Colonic mucosa (tissue), 4 donors: Measurements from ENCODE around the gene PIGB. TPM values are rescaled to one million over a fixed set of nuclear protein-coding genes. Genes with fewer than 3 reads are reported as not detected.
"Not testable (repeated sequence)": the region's sequence is repeated elsewhere in the genome, so short reads cannot be mapped to it uniquely, and the experiment has no call there.

Experiments used
- DNase-seq: peaks from one replicate; pipeline ENCODE4 v3.0.0-alpha.2; 2020
- H3K27ac ChIP-seq: fragments of 200-600 bp; one replicate; pipeline ENCODE4 v1.8.0; 2021
- H3K27me3 ChIP-seq: fragments of 200-600 bp; one replicate; pipeline ENCODE4 v1.8.0; 2021
- H3K36me3 ChIP-seq: fragments of 200-600 bp; one replicate; pipeline ENCODE4 v1.8.0; 2021
- H3K4me1 ChIP-seq: fragments of 200-600 bp; one replicate; pipeline ENCODE4 v1.8.0; 2021; ENCODE audit warnings: mild to moderate bottlenecking
- H3K4me3 ChIP-seq: fragments of 200-600 bp; one replicate; pipeline ENCODE4 v1.8.0; 2021
- H3K9ac ChIP-seq, 2 donors: one replicate each; pipeline ENCODE4 v1.7.0; 2013; ENCODE audit warnings: control low read depth in 2 of 2, low read depth in 2 of 2, low read length in 2 of 2
- H3K9me3 ChIP-seq: fragments of 200-600 bp; one replicate; pipeline ENCODE4 v1.8.0; 2021
- intact Hi-C: fragments of 100-400 bp; cut with DNase I; formaldehyde crosslinking; loops from one replicate; pipeline ENCODE4 v1.14.1; 2022
- total RNA-seq, 2 donors: library from RNA; stranded (reverse); fragmentation: NEBNext Ultra II Directional in 1 of 2; extraction: Animal tissue kit (Norgen Biotek cat#: 25700) in 1 of 2; gene quantifications; one replicate each; pipeline ENCODE4 v1.2.1, GENCODE V29; 2021
- TF ChIP-seq, protein P1 (sequence below): fragments of 200-600 bp; IDR thresholded peaks from one replicate; pipeline ENCODE4 v1.8.0; 2022; ENCODE audit warnings: antibody characterized with exemption, mild to moderate bottlenecking
- donor health status: healthy.
- donor health status: DM: no; HTN: no; CAD: no.
- donor health status: DM: no; HTN: no; CAD: no.

The PIGB gene
- total RNA-seq, 2 donors from 2014 or later, result 15.0 to 15.8 TPM

DNA sequence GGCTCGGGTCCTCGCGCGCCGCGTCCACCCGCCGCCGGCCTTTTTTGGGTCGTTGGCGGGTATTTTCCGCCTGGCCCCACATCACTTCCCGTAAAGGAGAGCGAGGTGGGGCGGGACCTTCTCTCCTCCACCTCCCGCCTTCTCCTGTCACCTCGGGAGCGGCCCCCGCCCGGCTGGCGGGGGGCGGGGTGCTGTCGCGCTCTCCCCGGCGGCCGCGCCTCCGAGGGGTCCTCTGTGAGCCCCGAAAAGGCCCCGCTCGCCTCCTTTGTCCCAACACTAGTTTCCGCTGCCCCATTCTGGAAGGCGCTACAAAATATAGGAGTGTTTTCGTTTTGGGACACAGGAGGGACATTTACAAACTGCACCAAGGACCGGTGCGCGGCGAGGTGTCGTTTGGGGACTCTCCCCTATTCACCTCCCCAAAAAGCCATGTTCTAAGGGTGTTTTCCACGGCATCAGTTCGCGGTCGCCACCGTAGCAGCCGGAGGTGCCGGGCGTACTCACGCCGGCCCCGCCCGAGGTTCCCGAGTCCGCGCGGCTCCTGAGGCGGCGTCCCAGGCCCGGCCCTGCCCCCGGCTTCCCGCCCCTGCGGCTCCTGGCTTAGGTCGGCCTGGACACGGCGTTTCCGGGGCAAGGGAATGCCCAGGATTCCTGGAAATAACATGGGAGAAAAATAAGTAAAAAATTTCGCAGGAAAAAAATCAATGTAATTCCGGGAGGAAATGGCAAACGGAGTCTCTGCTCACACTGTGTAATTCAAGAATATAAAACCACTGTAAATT, 29.1 kb upstream of the PIGB start, which contains the start of gene RAB27A:
RAB27A (minus strand) TSS at position 68 of the 782 bp plus-strand sequence. CDS start 54,879 bp downstream, outside the sequence.
- intact Hi-C loops, result loop anchor here (2.0 to 10.0 kb wide), 2 partner anchors 71 to 145 kb away; no protein-coding TSS in a partner anchor
- Histone ChIP-seq H3K4me3 (peak within 1 kb of the TSS; percentile 69), H3K9ac (peak within 1 kb of the TSS; percentile 91 to 94), H3K36me3 (no peaks in the 10 kb centered on the region), H3K4me1 (no peaks in the 10 kb centered on the region), H3K27ac (peak within 1 kb of the TSS; percentile 82), H3K27me3 (no peaks in the 10 kb centered on the region), H3K9me3 (no peaks in the 10 kb centered on the region)
- TF ChIP-seq, protein P1, sequence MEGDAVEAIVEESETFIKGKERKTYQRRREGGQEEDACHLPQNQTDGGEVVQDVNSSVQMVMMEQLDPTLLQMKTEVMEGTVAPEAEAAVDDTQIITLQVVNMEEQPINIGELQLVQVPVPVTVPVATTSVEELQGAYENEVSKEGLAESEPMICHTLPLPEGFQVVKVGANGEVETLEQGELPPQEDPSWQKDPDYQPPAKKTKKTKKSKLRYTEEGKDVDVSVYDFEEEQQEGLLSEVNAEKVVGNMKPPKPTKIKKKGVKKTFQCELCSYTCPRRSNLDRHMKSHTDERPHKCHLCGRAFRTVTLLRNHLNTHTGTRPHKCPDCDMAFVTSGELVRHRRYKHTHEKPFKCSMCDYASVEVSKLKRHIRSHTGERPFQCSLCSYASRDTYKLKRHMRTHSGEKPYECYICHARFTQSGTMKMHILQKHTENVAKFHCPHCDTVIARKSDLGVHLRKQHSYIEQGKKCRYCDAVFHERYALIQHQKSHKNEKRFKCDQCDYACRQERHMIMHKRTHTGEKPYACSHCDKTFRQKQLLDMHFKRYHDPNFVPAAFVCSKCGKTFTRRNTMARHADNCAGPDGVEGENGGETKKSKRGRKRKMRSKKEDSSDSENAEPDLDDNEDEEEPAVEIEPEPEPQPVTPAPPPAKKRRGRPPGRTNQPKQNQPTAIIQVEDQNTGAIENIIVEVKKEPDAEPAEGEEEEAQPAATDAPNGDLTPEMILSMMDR, result no peak
- peak; percentile 81 for DNase-seq

DNA sequence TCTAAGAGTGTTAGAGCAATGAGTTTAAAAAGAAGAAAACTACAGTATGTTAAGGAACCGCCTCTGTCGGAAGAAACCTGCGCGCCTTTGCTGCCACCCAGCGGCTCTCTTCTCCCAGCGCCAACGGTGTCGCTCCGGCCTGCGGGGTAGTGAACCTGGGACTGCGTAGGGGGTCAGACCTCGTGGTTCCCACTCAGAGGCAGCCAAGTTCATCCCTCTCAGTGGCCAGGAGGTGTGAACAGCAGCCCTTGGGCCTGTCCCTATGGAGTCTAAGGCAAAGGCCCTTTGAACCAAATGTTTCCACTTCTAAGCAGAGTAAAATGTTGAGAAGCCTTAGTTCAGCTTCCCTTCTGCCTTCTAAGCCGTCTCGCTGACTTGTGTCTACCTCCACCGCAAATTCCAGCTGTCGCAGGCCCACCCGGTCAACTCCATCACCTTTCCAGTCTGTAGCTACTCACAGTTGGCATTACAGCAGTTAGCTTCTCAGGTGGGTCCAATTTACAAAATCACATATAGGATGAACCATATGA, 28.4 kb upstream of the PIGB start:
- Histone ChIP-seq H3K4me1 (no peaks in the 10 kb centered on the region), H3K36me3 (no peaks in the 10 kb centered on the region), H3K4me3 (peak overlapping the region; percentile 69), H3K27me3 (no peaks in the 10 kb centered on the region), H3K27ac (peak overlapping the region; percentile 82), H3K9ac (peak overlapping the region; percentile 91 to 94), H3K9me3 (no peaks in the 10 kb centered on the region)
- DNase-seq, result peak; percentile 88
- TF ChIP-seq, protein P1, result peak; percentile 88
- intact Hi-C loops, result loop anchor here (2.0 to 10.0 kb wide), 2 partner anchors 72 to 144 kb away; no protein-coding TSS in a partner anchor

DNA sequence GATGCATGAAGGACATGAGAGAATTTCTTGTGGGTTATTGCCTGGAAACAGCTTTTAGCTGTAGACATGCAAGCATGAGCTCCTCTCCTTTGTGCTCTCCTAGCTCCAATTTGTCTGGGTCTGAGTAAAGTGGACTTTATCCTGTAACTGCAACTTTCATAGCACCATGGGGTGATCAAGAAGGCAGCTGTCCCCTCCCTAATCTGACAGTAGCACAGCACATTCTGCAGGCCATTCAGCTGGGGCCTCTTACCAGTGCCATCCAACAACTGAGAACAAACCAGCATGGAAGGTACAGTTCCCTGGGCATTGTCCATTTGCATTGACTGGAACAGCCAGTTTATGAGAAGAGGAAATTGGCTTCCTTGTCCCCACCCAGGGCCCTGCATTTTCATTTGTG, 21.7 kb upstream of the PIGB start:
- intact Hi-C loops, result loop anchor here (10.0 kb wide), 1 partner anchor 137 kb away; no protein-coding TSS in a partner anchor
- H3K9me3 ChIP-seq, result no peaks in the 10 kb centered on the region
- H3K9ac ChIP-seq, result no peak overlapping the region
- DNase-seq, result no peak
- no peaks in the 10 kb centered on the region for H3K4me1 ChIP-seq
- TF ChIP-seq, protein P1, result no peak
- no peak overlapping the region for H3K4me3 ChIP-seq
- H3K36me3 ChIP-seq, result no peaks in the 10 kb centered on the region
- H3K27me3 ChIP-seq, result no peaks in the 10 kb centered on the region
- no peak overlapping the region for H3K27ac ChIP-seq

DNA sequence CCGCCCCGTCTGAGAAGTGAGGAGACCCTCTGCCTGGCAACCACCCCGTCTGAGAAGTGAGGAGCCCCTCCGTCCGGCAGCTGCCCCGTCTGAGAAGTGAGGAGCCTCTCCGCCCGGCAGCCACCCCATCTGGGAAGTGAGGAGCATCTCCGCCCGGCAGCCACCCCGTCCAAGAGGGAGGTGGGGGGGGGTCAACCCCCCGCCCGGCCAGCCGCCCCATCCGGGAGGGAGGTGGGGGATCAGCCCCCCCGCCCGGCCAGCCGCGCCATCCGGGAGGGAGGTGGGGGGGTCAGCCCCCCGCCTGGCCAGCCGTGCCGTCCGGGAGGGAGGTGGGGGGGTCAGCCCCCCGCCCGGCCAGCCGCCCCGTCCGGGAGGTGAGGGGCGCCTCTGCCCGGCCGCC, 16.2 kb upstream of the PIGB start:
- H3K36me3 ChIP-seq, intact Hi-C loops, H3K4me1 ChIP-seq, H3K27ac ChIP-seq, H3K4me3 ChIP-seq, H3K9ac ChIP-seq, DNase-seq, H3K27me3 ChIP-seq, H3K9me3 ChIP-seq: not testable (repeated sequence)

DNA sequence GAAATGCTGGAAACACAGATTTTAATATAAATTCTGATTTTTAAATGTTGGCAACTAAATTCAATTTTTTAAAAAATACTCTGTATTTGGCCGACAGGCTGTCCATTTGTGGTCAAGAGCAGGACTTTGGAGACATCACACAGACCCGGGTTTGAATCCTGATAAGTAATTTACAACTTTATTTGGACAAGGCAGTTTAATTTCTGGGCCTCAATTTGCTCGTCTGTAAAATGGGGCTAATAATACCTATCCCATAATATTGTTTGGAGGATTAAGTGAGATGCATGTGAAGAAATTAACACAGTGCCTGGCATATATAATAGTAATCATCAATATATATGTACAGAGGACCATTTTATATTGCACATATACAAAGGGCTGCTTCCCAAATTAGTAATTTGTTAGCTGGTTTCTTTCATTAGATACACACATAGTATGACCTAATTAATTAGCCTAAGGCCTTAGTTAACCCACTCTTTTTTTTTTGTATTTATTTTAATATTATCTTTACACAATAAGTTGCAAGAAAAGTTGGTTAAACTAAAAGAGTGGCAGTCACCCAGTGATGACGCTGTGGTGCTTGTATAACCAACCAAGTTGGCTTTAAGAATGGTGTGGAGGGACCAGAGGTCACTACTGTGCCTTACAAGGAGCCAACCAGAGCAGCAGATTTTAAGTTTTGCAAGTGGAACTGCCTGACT, 665 bp downstream of the PIGB start:
- intact Hi-C loops, result no loop called here
- TF ChIP-seq, protein P1, result no peak
- Histone ChIP-seq H3K4me1 (peaks cover 9% of the 10 kb centered on the region), H3K27ac (peak overlapping the region; percentile 77), H3K4me3 (peak overlapping the region; percentile 81), H3K27me3 (no peaks in the 10 kb centered on the region), H3K9ac (peak overlapping the region; percentile 88 to 98), H3K36me3 (no peaks in the 10 kb centered on the region), H3K9me3 (no peaks in the 10 kb centered on the region)
- peak; percentile 46 for DNase-seq
